ENCODE data around the gene MLH1.

GRCh38 chr3:37100411-37100810 lies 107.1 kb downstream of the MLH1 start:
- TF ChIP-seq, protein P1, sequence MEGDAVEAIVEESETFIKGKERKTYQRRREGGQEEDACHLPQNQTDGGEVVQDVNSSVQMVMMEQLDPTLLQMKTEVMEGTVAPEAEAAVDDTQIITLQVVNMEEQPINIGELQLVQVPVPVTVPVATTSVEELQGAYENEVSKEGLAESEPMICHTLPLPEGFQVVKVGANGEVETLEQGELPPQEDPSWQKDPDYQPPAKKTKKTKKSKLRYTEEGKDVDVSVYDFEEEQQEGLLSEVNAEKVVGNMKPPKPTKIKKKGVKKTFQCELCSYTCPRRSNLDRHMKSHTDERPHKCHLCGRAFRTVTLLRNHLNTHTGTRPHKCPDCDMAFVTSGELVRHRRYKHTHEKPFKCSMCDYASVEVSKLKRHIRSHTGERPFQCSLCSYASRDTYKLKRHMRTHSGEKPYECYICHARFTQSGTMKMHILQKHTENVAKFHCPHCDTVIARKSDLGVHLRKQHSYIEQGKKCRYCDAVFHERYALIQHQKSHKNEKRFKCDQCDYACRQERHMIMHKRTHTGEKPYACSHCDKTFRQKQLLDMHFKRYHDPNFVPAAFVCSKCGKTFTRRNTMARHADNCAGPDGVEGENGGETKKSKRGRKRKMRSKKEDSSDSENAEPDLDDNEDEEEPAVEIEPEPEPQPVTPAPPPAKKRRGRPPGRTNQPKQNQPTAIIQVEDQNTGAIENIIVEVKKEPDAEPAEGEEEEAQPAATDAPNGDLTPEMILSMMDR (IDR thresholded peaks at IDR 0.05), result no peak
- TF ChIP-seq POLR2AphosphoS5 (IDR thresholded peaks at IDR 0.05; ENCODE audit: low read depth, low read length), result no peak
- no peak for TF ChIP-seq REST (IDR thresholded peaks at IDR 0.05; ENCODE audit: insufficient read depth in 1 of 2, low read depth in 2 of 2, low read length in 1 of 2)
- no peak for TF ChIP-seq TCF7L2 (IDR thresholded peaks at IDR 0.05; ENCODE audit: low read depth, low read length)
- no peak for TF ChIP-seq SIN3A (IDR thresholded peaks at IDR 0.05; ENCODE audit: borderline replicate concordance, insufficient read depth, low read depth, low read length)
